GM12864 (cell line): ENCODE measurements around the gene DEPP1.

Source experiments
- DNase-seq: peaks from one replicate; pipeline ENCODE4 v3.0.0-alpha.2; 2011; ENCODE audit warnings: low read depth
- H3K4me3 ChIP-seq: 2 replicates; pipeline ENCODE4 v1.5.1; 2011; ENCODE audit warnings: mild to moderate bottlenecking, low read depth, low read length, control low read depth
- TF ChIP-seq, protein P1 (sequence below): IDR thresholded peaks from 2 replicates; pipeline ENCODE4 v1.5.1; 2011; ENCODE audit warnings: low read depth, mild to moderate bottlenecking, moderate library complexity, low read length, control low read depth, inconsistent platforms; ENCODE audit errors: missing control alignments

The DEPP1 gene

DNA sequence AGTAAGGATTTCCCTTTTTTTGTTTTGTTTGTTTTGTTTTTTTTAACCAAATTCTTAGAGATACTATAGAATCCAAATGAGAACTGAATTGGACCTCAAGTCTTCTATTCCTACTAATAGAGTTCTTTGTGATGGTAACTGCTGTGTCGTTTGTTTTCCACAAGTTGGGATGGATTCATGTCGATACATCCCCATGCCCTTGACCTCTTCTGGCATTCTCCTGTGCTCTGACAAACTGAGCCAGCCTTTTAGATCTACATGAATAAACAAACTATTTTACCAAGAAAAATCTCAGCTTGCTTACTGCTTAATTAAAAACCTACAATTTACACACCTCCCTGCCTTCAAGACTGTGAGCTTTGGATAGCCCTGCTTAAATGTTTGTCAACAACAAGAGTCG, 26.1 kb upstream of the DEPP1 start:
- no peak overlapping the region for H3K4me3 ChIP-seq
- no peak for DNase-seq
- TF ChIP-seq, protein P1, sequence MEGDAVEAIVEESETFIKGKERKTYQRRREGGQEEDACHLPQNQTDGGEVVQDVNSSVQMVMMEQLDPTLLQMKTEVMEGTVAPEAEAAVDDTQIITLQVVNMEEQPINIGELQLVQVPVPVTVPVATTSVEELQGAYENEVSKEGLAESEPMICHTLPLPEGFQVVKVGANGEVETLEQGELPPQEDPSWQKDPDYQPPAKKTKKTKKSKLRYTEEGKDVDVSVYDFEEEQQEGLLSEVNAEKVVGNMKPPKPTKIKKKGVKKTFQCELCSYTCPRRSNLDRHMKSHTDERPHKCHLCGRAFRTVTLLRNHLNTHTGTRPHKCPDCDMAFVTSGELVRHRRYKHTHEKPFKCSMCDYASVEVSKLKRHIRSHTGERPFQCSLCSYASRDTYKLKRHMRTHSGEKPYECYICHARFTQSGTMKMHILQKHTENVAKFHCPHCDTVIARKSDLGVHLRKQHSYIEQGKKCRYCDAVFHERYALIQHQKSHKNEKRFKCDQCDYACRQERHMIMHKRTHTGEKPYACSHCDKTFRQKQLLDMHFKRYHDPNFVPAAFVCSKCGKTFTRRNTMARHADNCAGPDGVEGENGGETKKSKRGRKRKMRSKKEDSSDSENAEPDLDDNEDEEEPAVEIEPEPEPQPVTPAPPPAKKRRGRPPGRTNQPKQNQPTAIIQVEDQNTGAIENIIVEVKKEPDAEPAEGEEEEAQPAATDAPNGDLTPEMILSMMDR = no peak

DNA sequence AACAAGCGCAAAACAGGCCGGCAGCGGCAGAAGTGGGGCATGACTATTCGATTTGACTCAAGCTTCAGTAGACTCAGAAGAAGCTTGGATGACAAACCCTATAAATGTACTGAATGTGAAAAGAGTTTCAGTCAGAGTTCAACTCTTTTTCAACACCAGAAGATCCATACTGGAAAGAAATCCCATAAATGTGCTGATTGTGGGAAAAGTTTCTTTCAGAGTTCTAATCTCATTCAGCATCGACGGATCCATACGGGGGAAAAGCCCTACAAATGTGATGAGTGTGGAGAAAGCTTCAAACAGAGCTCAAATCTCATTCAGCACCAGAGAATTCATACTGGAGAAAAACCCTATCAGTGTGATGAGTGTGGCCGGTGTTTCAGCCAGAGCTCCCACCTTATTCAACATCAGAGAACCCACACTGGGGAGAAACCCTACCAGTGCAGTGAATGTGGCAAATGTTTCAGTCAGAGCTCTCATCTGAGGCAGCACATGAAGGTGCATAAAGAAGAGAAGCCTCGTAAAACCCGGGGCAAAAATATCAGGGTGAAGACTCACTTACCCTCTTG, 24.9 kb upstream of the DEPP1 start:
- TF ChIP-seq, protein P1 = no peak
- no peak overlapping the region for H3K4me3 ChIP-seq
- DNase-seq = no peak

DNA sequence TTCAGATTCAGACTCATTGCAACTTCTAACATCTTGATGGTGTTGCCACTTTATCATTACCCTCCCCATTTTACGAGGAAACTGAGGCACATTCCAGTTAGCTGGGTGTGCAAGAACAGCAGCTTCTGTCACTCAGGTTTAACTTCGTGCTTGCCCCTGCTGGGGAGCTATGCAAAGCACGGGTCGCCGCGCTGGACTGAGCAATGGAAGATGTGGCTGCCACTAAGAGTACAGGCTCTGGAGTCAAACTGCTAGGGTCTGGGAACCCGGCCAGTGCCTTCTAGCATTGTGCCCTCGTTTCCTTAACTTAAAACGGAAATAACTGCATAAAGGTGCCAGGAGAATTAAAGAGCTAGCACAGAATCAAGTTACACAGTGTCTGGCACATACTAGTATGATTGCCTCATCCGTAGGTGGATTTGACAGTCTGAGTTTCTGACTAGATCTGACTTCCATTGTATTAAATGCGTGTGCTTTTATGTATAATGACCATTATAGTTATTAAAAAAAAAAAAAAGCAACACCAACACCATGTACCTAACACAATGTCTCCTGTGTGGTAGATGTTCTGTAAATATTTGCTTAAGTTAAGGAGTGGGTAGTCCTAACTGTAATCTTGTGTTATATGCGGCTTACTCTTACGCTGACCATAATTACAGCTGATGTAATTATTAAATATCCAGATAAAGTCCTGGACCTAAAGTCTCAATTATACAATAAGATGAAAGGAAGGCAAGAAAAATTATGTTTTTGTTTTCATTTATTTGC, 23.0 kb upstream of the DEPP1 start:
- no peak for DNase-seq
- peak overlapping the region; percentile 73 for H3K4me3 ChIP-seq
- TF ChIP-seq, protein P1 = peak; percentile 42

DNA sequence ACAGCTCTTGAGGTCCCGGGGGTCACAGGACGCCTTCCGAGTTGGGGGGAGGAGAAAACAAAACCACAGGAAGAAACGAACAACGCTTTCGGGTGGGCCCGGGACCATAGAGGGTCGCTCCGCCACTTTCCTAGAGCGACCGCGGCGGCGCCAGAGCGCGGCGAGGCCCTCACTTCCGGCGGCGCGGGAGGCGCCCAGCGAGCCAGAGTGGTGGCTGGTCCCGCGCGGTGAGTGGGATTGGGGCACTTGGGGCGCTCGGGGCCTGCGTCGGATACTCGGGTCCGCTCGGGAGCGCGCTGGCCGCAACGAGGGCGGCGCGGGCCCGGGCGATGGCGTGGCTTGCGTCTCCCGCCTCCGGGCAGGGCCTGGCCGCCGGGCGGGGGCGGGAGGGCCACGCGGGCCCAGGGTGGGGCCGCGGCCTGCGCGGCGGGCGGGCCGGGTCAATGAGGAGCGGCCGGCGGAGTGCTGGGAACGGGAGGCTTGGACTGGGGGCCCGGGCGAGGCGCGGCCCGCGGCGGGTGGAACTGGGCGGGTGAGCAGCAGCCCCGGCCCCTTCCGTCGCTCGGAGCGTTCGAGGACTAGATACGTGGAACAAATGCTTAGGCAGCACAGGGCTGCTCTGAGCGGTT, 22.3 kb upstream of the DEPP1 start, which contains the start of gene ZNF22:
ZNF22 (plus strand) TSS at position 172 of the 629 bp plus-strand sequence. CDS start 2,446 bp downstream, outside the sequence.
- TF ChIP-seq, protein P1 = peak; percentile 13

DNA sequence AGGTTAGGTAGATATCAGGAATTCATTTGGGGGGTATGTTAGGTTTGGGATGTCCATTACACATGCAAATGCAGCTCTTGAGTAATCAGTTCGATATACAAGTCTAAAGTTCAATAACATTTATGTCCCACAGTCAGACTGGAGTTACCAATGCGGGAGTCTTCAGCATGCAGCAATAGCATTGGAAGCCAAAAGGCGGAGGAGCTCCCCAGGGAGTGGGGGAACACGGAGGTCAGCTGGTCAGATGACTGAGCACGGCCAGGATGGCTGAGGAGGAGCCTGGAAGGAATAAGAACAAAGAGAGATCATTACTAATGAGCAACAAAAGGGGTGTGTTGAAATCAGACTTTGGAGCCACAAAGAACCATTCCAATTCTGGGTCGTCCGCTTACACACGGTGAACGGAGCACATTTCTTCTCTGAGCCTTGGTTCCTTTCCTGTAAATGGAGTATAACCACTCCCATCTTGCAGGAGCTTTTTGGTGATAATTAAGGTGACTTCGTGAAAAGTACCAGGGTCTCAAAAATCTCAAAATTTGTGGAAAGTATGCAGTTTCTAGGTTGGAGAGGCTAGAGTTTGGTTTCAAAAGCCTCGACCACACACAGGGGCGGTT, 21.6 kb upstream of the DEPP1 start:
- no peak for DNase-seq
- TF ChIP-seq, protein P1 = no peak
- peak overlapping the region; percentile 73 for H3K4me3 ChIP-seq

More for the DNA sequence above, 22.3 kb upstream of the DEPP1 start, which contains the start of gene ZNF22:
- peak within 1 kb of the TSS; percentile 73 for H3K4me3 ChIP-seq
- no peak for DNase-seq

DNA sequence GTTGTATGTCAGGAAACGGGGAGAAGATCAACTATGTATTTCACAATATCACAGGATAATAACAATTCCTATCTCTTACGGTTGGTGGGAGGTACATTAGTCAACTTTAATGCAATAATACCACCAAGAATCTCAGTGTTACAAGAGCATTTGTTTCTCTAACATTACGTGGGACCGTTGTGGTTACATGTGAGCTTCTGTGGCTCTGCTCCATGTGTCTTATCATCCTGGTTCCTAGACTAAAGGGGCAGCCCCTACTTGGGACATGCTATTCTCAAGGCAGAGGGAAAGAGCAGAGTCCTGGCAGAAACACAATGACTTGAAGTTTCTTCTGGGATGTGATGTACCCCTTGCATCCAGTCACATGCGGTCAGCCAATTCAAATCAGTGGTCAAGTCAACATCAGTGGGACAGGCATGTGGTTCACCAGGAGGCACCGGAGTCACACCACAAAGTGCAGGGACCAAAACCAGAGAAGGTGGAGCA, 19.6 kb upstream of the DEPP1 start:
- no peak overlapping the region for H3K4me3 ChIP-seq
- DNase-seq = no peak
- TF ChIP-seq, protein P1 = no peak
